Hepatocyte (in vitro differentiated cells): ENCODE results near the gene IRAK1. TPM values are rescaled to one million over a fixed set of nuclear protein-coding genes. Genes with fewer than 3 reads are reported as not detected.

Experiments
- DNase-seq: peaks from one replicate; pipeline ENCODE4 v3.0.0-alpha.2; 2016; ENCODE audit warnings: low spot score
- H2AFZ ChIP-seq: fragments of 200-600 bp; sonication (generic); 2 replicates; pipeline ENCODE4 v1.6.0; 2016; ENCODE audit warnings: antibody characterized with exemption, mild to moderate bottlenecking
- H3K27ac ChIP-seq: fragments of 200-600 bp; sonication (generic); 2 replicates; pipeline ENCODE4 v1.5.1; 2016; ENCODE audit warnings: mild to moderate bottlenecking
- H3K27me3 ChIP-seq: fragments of 200-600 bp; sonication (generic); 2 replicates; pipeline ENCODE4 v1.6.1; 2016
- H3K36me3 ChIP-seq: fragments of 200-600 bp; sonication (generic); replicated peaks from 2 replicates; pipeline ENCODE4 v1.5.1; 2016; ENCODE audit warnings: low read depth; ENCODE audit not compliant: insufficient read depth
- H3K4me1 ChIP-seq: fragments of 200-600 bp; sonication (generic); 2 replicates; pipeline ENCODE4 v1.5.1; 2016; ENCODE audit warnings: mild to moderate bottlenecking, moderate library complexity; ENCODE audit not compliant: insufficient read depth
- H3K4me2 ChIP-seq: fragments of 200-600 bp; sonication (generic); 2 replicates; pipeline ENCODE4 v1.6.0; 2016
- H3K4me3 ChIP-seq: fragments of 200-600 bp; sonication (generic); 2 replicates; pipeline ENCODE4 v1.5.1; 2016; ENCODE audit warnings: mild to moderate bottlenecking
- H3K79me2 ChIP-seq: fragments of 200-600 bp; sonication (generic); 2 replicates; pipeline ENCODE4 v1.6.0; 2017; ENCODE audit warnings: mild to moderate bottlenecking
- H3K9me2 ChIP-seq: fragments of 200-600 bp; sonication (generic); replicated peaks from 2 replicates; pipeline ENCODE4 v1.6.0; 2017; ENCODE audit warnings: mild to moderate bottlenecking; ENCODE audit not compliant: insufficient read depth
- H3K9me3 ChIP-seq: fragments of 200-600 bp; sonication (generic); 2 replicates; pipeline ENCODE4 v1.5.1; 2016; ENCODE audit warnings: low read depth, mild to moderate bottlenecking
- H4K20me1 ChIP-seq: fragments of 200-600 bp; sonication (generic); 2 replicates; pipeline ENCODE4 v1.6.0; 2016; ENCODE audit warnings: mild to moderate bottlenecking; ENCODE audit not compliant: insufficient read depth, poor library complexity, severe bottlenecking
- EZH2 ChIP-seq: fragments of 200-600 bp; sonication (generic); IDR thresholded peaks from 2 replicates; pipeline ENCODE4 v1.6.1; 2016; ENCODE audit warnings: antibody characterized with exemption, mild to moderate bottlenecking, borderline replicate concordance
- EZH2phosphoT487 ChIP-seq: fragments of 200-600 bp; sonication (generic); IDR thresholded peaks from one replicate; pipeline ENCODE4 v1.6.1; 2018; ENCODE audit warnings: antibody characterized with exemption, mild to moderate bottlenecking, low read depth, moderate library complexity; ENCODE audit not compliant: unreplicated experiment, severe bottlenecking
- WGBS: methylation state at CpG from one replicate; pipeline ENCODE4 v1.1.6; 2016; ENCODE audit warnings: low lambda C conversion rate; ENCODE audit errors: missing lambda C conversion rate; 5-methylcytosine and 5-hydroxymethylcytosine counted together
- polyA plus RNA-seq: library from polyadenylated mRNA; unstranded; fragments of >200 nt; fragmentation: Nextera tagmentation; extraction: Ambion mirVana; gene quantifications from 2 replicates; pipeline ENCODE4 v1.2.1, GENCODE V29; 2016
- total RNA-seq: library from RNA; depleted of rRNA; stranded (reverse); fragments of >200 nt; gene quantifications from 2 replicates; pipeline ENCODE4 v1.2.3, GENCODE V29; 2014
- TF ChIP-seq, protein P1 (sequence below): fragments of 200-600 bp; sonication (generic); IDR thresholded peaks from 2 replicates; pipeline ENCODE4 v1.5.1; 2016; ENCODE audit warnings: antibody characterized with exemption, mild to moderate bottlenecking; ENCODE audit not compliant: poor library complexity

IRAK1 gene
- total and polyA plus RNA-seq, 2 experiments from 2014 or later: 44.1 to 99.4 TPM

- Histone ChIP-seq H4K20me1 (peaks cover 7% of the 10 kb centered on the region), H3K27me3 (no peaks in the 10 kb centered on the region), H3K79me2 (peaks cover 59% of the 10 kb centered on the region), H3K9me3 (no peaks in the 10 kb centered on the region), H2AFZ (no peak overlapping the region), H3K4me1 (peaks cover 9% of the 10 kb centered on the region), H3K4me3 (no peak overlapping the region), H3K27ac (no peak overlapping the region), H3K4me2 (no peak overlapping the region), H3K9me2 (no peaks in the 10 kb centered on the region), H3K36me3 (no peaks in the 10 kb centered on the region)
- WGBS: 48% methylated on average over 8 of the region's 8 CpGs
- no peak for TF ChIP-seq EZH2phosphoT487
- TF ChIP-seq, protein P1, sequence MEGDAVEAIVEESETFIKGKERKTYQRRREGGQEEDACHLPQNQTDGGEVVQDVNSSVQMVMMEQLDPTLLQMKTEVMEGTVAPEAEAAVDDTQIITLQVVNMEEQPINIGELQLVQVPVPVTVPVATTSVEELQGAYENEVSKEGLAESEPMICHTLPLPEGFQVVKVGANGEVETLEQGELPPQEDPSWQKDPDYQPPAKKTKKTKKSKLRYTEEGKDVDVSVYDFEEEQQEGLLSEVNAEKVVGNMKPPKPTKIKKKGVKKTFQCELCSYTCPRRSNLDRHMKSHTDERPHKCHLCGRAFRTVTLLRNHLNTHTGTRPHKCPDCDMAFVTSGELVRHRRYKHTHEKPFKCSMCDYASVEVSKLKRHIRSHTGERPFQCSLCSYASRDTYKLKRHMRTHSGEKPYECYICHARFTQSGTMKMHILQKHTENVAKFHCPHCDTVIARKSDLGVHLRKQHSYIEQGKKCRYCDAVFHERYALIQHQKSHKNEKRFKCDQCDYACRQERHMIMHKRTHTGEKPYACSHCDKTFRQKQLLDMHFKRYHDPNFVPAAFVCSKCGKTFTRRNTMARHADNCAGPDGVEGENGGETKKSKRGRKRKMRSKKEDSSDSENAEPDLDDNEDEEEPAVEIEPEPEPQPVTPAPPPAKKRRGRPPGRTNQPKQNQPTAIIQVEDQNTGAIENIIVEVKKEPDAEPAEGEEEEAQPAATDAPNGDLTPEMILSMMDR: peak; percentile 62
- DNase-seq: peak; percentile 78
Observed at GRCh38 chrX:154051201-154051810, 31.6 kb upstream of the IRAK1 start.

DNA sequence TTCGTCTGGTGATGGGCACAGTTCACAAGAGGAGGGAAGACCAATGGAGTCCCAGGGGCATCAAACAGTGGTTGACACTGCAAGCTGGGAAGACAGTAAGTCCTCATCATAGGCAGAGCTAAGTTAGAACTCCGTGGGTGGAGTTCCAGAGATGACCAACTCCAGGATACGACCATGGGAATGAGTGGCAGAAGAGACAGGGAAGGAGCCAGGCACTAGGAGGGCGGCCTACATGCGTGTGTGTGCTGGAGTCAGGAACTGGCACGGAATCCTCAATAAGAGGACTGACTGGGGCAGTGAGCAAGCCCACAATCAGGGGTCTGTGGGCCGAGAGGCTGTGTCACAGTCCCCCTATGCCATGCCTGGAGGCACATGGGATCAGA lies 30.4 kb upstream of the IRAK1 start:
- TF ChIP-seq, protein P1: no peak
- TF ChIP-seq EZH2: no peak
- no peak for TF ChIP-seq EZH2phosphoT487
- no peak for DNase-seq
- Histone ChIP-seq H3K4me1 (peaks cover 18% of the 10 kb centered on the region), H3K4me2 (no peak overlapping the region), H3K9me3 (no peaks in the 10 kb centered on the region), H3K36me3 (no peaks in the 10 kb centered on the region), H4K20me1 (peaks cover 5% of the 10 kb centered on the region), H3K27ac (no peak overlapping the region), H2AFZ (no peak overlapping the region), H3K79me2 (peaks cover 55% of the 10 kb centered on the region), H3K4me3 (no peak overlapping the region), H3K27me3 (no peaks in the 10 kb centered on the region), H3K9me2 (no peaks in the 10 kb centered on the region)
- 69% methylated on average over 7 of the region's 7 CpGs for WGBS

GRCh38 chrX:154049209-154050112 lies 29.8 kb upstream of the IRAK1 start:
- WGBS: 71% methylated on average over 13 of the region's 13 CpGs
- Histone ChIP-seq H3K79me2 (peaks cover 54% of the 10 kb centered on the region), H4K20me1 (peaks cover 5% of the 10 kb centered on the region), H3K4me2 (no peak overlapping the region), H3K27ac (no peak overlapping the region), H3K4me1 (peaks cover 18% of the 10 kb centered on the region), H3K4me3 (no peak overlapping the region), H3K36me3 (no peaks in the 10 kb centered on the region), H3K9me3 (no peaks in the 10 kb centered on the region), H2AFZ (no peak overlapping the region), H3K27me3 (no peaks in the 10 kb centered on the region), H3K9me2 (no peaks in the 10 kb centered on the region)
- no peak for DNase-seq
- TF ChIP-seq EZH2 (no peak), EZH2phosphoT487 (no peak)
- TF ChIP-seq, protein P1: no peak
